ENCODE data around the gene SLC6A8.
A peak's percentile ranks its signal among the peaks of the same experiment; 100 is the strongest.
"Not testable (repeated sequence)": the region's sequence is repeated elsewhere in the genome, so short reads cannot be mapped to it uniquely, and the experiment has no call there.

Gene SLC6A8

GRCh38 chrX:153733651-153734240 lies 46.0 kb downstream of the SLC6A8 start:
- no peak for DNase-seq

DNA sequence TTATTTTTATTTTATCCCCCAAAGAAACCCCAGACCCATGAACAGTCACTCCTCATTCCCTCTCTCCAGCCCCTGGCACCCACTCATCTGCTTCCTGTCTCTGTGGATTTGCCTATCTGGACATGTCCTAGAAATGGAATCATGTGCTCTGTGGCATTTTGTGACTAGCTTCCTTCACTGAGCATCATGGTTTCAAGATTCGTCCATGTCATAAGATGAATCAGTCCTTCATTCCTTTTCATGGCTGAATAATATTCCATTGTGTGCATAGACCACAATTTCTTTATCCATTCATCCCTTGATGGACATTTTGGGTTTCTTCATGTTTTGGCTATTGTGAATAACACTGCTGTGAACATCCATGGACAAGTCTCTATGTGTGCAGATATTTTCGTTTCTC lies 47.1 kb downstream of the SLC6A8 start:
- DNase-seq = no peak

DNA sequence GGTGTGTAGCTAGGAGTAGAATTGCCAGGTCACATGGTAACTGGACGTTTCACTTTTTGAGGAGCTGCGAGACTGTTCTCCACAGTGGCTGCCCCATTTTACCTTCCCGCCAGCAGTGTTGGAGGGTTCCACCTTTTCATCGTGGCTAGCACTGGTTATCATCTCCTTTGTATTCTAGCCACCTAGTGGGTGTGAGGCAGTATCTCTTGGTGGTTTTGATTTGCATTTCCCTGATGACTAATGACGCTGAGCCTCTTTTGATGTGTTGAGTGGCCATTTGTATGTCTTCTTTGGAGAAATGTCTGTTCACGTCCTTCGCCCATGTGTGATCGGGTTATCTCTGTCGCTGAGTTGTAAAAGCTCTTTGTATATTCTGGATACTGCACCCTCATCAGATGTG lies 47.5 kb downstream of the SLC6A8 start:
- no peak for DNase-seq

DNA sequence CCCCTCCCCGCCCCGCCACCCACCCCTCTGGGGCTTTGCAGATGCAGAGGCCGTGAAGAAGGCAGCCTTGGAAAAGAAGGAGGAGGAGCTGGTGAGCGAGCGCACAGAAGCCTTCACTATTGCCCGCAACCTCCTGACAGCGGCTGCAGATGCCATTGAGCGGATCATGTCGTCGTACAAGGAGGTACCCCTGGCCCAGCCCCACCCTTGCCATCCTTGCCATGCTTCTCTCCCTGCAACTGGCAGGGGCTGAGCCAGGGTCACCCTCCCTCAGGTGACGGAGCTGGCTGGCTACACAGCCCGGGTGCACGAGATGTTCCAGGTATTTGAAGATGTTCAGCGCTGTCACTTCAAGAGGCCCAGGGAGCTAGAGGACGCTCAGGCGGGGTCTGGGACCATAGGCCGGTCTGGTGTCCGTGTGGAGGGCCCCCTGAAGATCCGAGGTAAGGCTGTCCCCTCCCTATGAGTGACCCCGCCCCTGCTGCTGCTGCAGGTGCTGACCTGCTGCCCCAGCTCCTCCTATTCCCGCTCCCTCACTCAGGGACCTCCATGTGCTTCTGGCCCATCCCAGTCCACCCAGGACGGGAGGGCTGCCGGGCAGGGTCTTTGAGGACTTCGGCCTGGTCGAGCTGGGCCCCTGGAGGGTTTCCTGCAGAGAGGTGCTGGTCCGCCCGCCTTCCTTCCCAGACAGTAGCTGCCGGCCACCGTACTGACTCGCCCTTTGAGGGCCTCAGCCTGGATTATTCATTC lies 48.5 kb downstream of the SLC6A8 start:
- no peak for DNase-seq

DNA sequence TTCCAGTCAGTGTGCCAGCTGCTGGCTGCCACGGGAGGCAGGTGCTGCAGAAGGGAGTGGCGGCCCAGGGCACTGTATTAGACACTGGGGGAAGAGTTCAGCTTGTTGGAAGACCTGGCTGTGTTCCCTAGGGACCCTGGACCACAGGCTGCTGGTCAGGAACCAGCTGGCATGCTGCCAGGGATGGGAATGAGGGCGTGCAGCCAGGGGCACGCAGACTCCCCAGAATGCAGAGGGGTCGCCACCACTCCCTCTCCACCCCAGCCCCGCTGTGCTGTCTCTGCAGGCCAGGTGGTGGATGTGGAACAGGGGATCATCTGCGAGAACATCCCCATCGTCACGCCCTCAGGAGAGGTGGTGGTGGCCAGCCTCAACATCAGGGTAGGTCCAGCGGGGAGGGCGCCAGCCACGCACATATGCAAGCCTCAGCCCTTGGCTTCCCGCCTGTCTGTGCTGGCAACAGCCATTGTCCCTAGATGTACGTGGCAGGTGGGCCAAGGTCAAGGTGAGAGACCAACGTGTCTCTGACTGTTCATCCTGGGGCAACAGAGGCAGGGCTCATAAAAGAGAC lies 49.2 kb downstream of the SLC6A8 start:
- DNase-seq = no peak

GRCh38 chrX:153738056-153738605 lies 50.4 kb downstream of the SLC6A8 start:
- DNase-seq = no peak

GRCh38 chrX:153739754-153740486 lies 52.2 kb downstream of the SLC6A8 start:
- no peak for DNase-seq

GRCh38 chrX:153740631-153741222 lies 53.0 kb downstream of the SLC6A8 start:
- no peak for DNase-seq

DNA sequence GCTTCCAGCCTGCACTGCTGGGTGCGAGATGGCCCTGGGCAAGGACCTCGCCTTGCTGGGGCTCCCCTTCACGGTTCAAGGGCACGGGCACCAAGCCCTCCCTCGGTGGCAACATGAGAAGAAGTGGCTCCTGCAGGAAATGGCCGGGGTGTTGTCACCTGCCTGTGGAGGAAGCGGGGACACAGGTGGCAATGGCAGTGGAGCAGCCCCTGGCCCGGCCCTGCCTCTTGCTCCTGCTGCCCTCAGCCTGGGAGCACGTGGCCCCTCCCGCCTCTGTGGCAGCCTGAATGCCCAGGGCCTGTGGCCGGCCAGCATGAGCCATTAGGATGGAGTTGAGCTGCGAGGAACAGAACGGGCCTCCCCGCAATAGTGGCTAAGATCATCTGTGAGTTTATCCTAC lies 53.7 kb downstream of the SLC6A8 start:
- no peak for DNase-seq

GRCh38 chrX:153742111-153742510 lies 54.4 kb downstream of the SLC6A8 start:
- DNase-seq = not testable (repeated sequence)

GRCh38 chrX:153742796-153743467 lies 55.2 kb downstream of the SLC6A8 start:
- DNase-seq = not testable (repeated sequence)

- peak; percentile 55 for DNase-seq
Measured at GRCh38 chrX:153743468-153744209, 55.9 kb downstream of the SLC6A8 start.

DNA sequence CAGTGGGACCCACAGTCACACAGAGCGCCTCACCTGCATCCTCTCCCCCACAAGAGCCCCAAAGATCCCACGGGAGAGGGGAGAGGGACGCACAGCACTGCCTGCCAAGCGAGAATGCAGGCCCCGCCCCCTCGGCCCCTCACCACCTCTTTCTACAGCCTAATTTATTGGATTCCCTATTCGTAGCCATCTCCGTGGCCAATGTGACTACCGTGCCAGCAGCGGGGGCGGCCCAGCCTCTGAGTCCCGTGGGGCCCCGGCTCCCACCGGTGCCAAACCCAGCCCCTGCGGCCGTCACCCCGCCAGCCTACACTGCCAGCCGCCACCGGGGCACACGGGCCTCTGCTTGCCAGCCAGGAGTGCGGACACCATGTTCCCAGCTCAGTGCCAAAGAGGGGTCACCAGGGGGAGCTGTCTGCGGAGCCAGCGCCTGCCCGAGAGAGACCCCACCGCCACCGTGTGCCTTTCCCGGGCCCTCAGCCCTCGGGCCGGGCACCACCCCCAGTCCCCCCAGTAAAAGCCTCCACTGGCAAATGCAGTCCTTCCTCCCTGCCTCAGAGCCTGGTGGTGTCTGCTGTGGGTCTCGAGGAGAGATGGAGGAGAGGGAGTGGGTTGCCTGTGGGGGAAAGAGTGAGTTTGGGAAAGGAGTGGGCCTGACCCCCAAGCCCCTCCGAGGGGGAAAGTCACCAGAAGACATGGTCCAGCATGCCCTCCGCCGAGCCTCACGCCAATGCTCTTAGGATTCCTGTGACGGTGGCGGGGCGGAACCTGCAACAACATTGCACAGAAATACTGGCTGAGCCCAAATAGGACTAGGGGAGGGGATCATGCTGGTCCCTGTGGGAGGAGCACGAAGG lies 56.7 kb downstream of the SLC6A8 start:
- DNase-seq = peak; percentile 3

DNA sequence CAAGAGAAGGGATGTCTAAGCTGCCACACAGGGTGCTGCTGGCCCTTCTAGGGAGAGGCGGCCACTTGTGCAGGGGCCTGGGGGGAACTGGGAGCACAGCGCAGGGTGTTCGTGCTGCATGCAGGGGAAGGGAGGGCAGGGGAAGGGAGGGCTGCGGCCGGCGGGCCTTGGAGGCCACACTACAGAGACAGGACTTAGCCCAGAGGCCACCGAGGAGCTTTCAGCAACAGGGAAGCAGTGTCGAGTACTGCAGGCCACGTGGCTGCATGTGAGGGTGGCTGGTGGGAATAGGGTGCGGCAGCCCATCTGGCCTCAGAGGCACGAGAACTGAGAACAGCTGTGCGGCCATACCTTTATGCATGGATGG lies 57.3 kb downstream of the SLC6A8 start:
- not testable (repeated sequence) for DNase-seq
